HepG2 (cell line): Measurements from ENCODE around the gene TGFB2. TPM values are rescaled to one million over a fixed set of nuclear protein-coding genes. Genes with fewer than 3 reads are reported as not detected.

Experiments
- ATAC-seq: fragments of 200-7000 bp; cut with Tn5 transposase; 3 replicates; pipeline ENCODE4 v1.9.1; 2020; ENCODE audit warnings: mild to moderate bottlenecking, moderate library complexity
- BruUV-seq: library from RNA; stranded (reverse); fragments of 400-500 nt; replicated peaks from 2 replicates; lab custom pipeline; 2021; lab: Mats Ljungman, UMichigan
- CTCF ChIA-PET: fragments of 300-600 bp; formaldehyde crosslinking; extraction: SDS; loops from one replicate; lab custom pipeline; 2021; ENCODE audit warnings: low total read pairs, inconsistent platforms, low intra/inter-chr PET ratio; lab: Yijun Ruan, JAX
- POLR2A ChIA-PET: fragments of 350-600 bp; sonication (Branson Sonifier 250); formaldehyde crosslinking; loops from one replicate; lab custom pipeline; 2020; ENCODE audit warnings: antibody characterized with exemption, inconsistent platforms; lab: Yijun Ruan, JAX
- DNase-seq: peaks from one replicate; pipeline ENCODE4 v3.0.0-alpha.2; 2015; ENCODE audit warnings: low spot score
- FAIRE-seq: peaks from 3 replicates; lab custom pipeline; 2011; peaks lifted over from hg19 to GRCh38; lab: Jason Lieb, UNC
- H2AFZ ChIP-seq: one replicate; pipeline ENCODE4 v1.6.1; 2011; ENCODE audit warnings: low read length, inconsistent platforms
- H3K27ac ChIP-seq: fragments of 300-600 bp; 3 replicates; pipeline ENCODE4 v1.8.0; 2011; ENCODE audit warnings: mixed run types, mild to moderate bottlenecking, mixed read lengths, low read length, inconsistent platforms; ENCODE audit not compliant: insufficient read depth; ENCODE audit errors: extremely low read length
- H3K27me3 ChIP-seq, 2 experiments: fragments of 200-600 bp in 1 of 2; 2 replicates in 1 of 2; 3 replicates in 1 of 2; pipeline versions ENCODE4 v1.6.0 to v1.8.0; 2011; ENCODE audit warnings: low read length in 2 of 2, mild to moderate bottlenecking in 2 of 2, moderate library complexity in 2 of 2, inconsistent platforms in 1 of 2; ENCODE audit not compliant: insufficient read depth in 2 of 2, control insufficient read depth in 1 of 2
- H3K36me3 ChIP-seq, 2 experiments: fragments of 200-600 bp in 1 of 2; replicated peaks in 1 of 2; 2 replicates in 1 of 2; 3 replicates in 1 of 2; pipeline versions ENCODE4 v1.5.1 to v1.8.0; 2011; ENCODE audit warnings: low read length in 2 of 2, inconsistent platforms in 1 of 2; ENCODE audit not compliant: insufficient read depth in 2 of 2, control insufficient read depth in 1 of 2
- H3K4me1 ChIP-seq: 2 replicates; pipeline ENCODE4 v1.5.1; 2012; ENCODE audit warnings: low read length, inconsistent platforms; ENCODE audit not compliant: insufficient read depth
- H3K4me2 ChIP-seq: 2 replicates; pipeline ENCODE4 v1.6.0; 2011; ENCODE audit warnings: low read depth, low read length, inconsistent platforms
- H3K4me3 ChIP-seq, 3 experiments: fragments of 200-600 bp in 1 of 3; sonication (generic), shearing (Covaris generic) in 1 of 3; replicated peaks in 1 of 3; 2 replicates each; pipeline ENCODE4 v1.5.1; 2011 to 2016; ENCODE audit warnings: low read length in 3 of 3, inconsistent platforms in 2 of 3, low read depth in 2 of 3, mild to moderate bottlenecking in 2 of 3, control low read depth in 1 of 3, mixed read lengths in 1 of 3; ENCODE audit not compliant: insufficient read depth in 1 of 3
- H3K79me2 ChIP-seq: one replicate; pipeline ENCODE4 v1.6.1; 2011; ENCODE audit warnings: low read length, inconsistent platforms; ENCODE audit not compliant: insufficient read depth
- H3K9ac ChIP-seq: 2 replicates; pipeline ENCODE4 v1.6.0; 2011; ENCODE audit warnings: mild to moderate bottlenecking, low read depth, low read length, inconsistent platforms; ENCODE audit not compliant: insufficient read depth
- H3K9me3 ChIP-seq: 2 replicates; pipeline ENCODE4 v1.5.1; 2012; ENCODE audit warnings: mild to moderate bottlenecking, low read length
- H4K20me1 ChIP-seq: 2 replicates; pipeline ENCODE4 v1.6.0; 2011; ENCODE audit warnings: inconsistent platforms, mild to moderate bottlenecking, low read length, moderate library complexity; ENCODE audit not compliant: insufficient read depth
- CCDC6 ChIP-seq: sonication (generic); formaldehyde crosslinking; IDR thresholded peaks from 2 replicates; pipeline ENCODE4 v1.8.1; 2022; ENCODE audit warnings: mild to moderate bottlenecking, missing genetic modification reagents, moderate library complexity
- HNRNPK ChIP-seq: fragments of 200-400 bp; formaldehyde crosslinking; IDR thresholded peaks from 2 replicates; pipeline ENCODE4 v1.6.1; 2018; ENCODE audit warnings: low read length, low read depth, moderate library complexity, mild to moderate bottlenecking; ENCODE audit not compliant: poor library complexity, severe bottlenecking
- KDM5A ChIP-seq: fragments of 200-600 bp; sonication (generic); IDR thresholded peaks from 2 replicates; pipeline ENCODE4 v1.7.0; 2018; ENCODE audit warnings: antibody characterized with exemption, mild to moderate bottlenecking, low read length, borderline replicate concordance
- KLF16 ChIP-seq, 2 experiments: sonication (generic) in 1 of 2; formaldehyde crosslinking in 1 of 2; IDR thresholded peaks; 2 replicates each; pipeline versions ENCODE4 v1.6.1 to v1.8.0; 2016 to 2023; ENCODE audit warnings: missing genetic modification reagents in 2 of 2, missing compliant biosample characterization in 1 of 2
- KMT2A ChIP-seq: sonication (generic); formaldehyde crosslinking; IDR thresholded peaks from 2 replicates; pipeline ENCODE4 v1.4.0; 2020; ENCODE audit warnings: missing genetic modification reagents
- NAIF1 ChIP-seq: sonication (generic); formaldehyde crosslinking; IDR thresholded peaks from 2 replicates; pipeline ENCODE4 v1.5.0; 2020; ENCODE audit warnings: mild to moderate bottlenecking, missing genetic modification reagents, borderline replicate concordance
- NKX3-1 ChIP-seq: sonication (generic); formaldehyde crosslinking; IDR thresholded peaks from 2 replicates; pipeline ENCODE4 v1.5.0; 2020; ENCODE audit warnings: missing genetic modification reagents
- POGZ ChIP-seq: sonication (generic); formaldehyde crosslinking; IDR thresholded peaks from 2 replicates; pipeline ENCODE4 v1.4.0; 2020; ENCODE audit warnings: mild to moderate bottlenecking, missing genetic modification reagents
- RFXAP ChIP-seq: sonication (generic); formaldehyde crosslinking; IDR thresholded peaks from 2 replicates; pipeline ENCODE4 v1.4.0; 2020; ENCODE audit warnings: missing genetic modification reagents, borderline replicate concordance
- SAFB2 ChIP-seq: sonication (generic); formaldehyde crosslinking; IDR thresholded peaks from 2 replicates; pipeline ENCODE4 v1.5.1; 2020; ENCODE audit warnings: missing genetic modification reagents, low read depth, mild to moderate bottlenecking, borderline replicate concordance
- SOX6 ChIP-seq, 2 experiments: fragments of 450-650 bp in 1 of 2; sonication (generic) in 1 of 2; formaldehyde crosslinking in 1 of 2; IDR thresholded peaks; 2 replicates each; pipeline versions ENCODE4 v1.4.0 to v1.6.1; 2017 to 2020; ENCODE audit warnings: antibody characterized with exemption in 1 of 2, mild to moderate bottlenecking in 1 of 2, missing genetic modification reagents in 1 of 2
- U2AF1 ChIP-seq: fragments of 200-400 bp; formaldehyde crosslinking; optimal IDR thresholded peaks from 2 replicates; pipeline ENCODE3; 2017; ENCODE audit warnings: mild to moderate bottlenecking, low read depth, low read length
- ZNF335 ChIP-seq: sonication (generic); formaldehyde crosslinking; IDR thresholded peaks from 2 replicates; pipeline ENCODE4 v1.4.0; 2020; ENCODE audit warnings: missing genetic modification reagents
- ZNF546 ChIP-seq: sonication (generic); formaldehyde crosslinking; conservative IDR thresholded peaks from 2 replicates; pipeline ENCODE4 v1.8.1; 2023; ENCODE audit warnings: mild to moderate bottlenecking, missing genetic modification reagents
- in situ Hi-C: cut with HindIII; loops from 2 replicates; pipeline ENCODE4 v1.10.0; 2017; ENCODE audit warnings: low pct_unique_long_range_greater_than_20kb; ENCODE audit not compliant: extremely low pct_ligation_motif_present
- intact Hi-C: fragments of 100-400 bp; cut with micrococcal nuclease; formaldehyde crosslinking; loops from one replicate; pipeline ENCODE4 v1.10.0; 2022; ENCODE audit not compliant: unreplicated experiment
- polyA plus RNA-seq, 8 experiments: library from polyadenylated mRNA; depleted of rRNA in 3 of 8; stranded (reverse) in 7 of 8; unstranded in 1 of 8; fragments of >200 nt; fragmentation: Illumina TruSeq in 4 of 8; extraction: Trizol in 4 of 8; gene quantifications; 2 replicates each; pipeline versions ENCODE4 v1.2.1 to v1.2.3, GENCODE V29; 2011 to 2016; ENCODE audit warnings: low read depth in 4 of 8, missing spikeins in 1 of 8, mixed read lengths in 1 of 8; ENCODE audit not compliant: insufficient read depth in 1 of 8
- total RNA-seq, 5 experiments: library from RNA; depleted of rRNA; stranded (reverse); fragments of >200 nt; fragmentation: Illumina TruSeq; extraction: Trizol; gene quantifications; 2 replicates each; pipeline ENCODE4 v1.2.3, GENCODE V29; 2016; ENCODE audit warnings: low read depth in 1 of 5
- TF ChIP-seq, protein P1 (sequence below): sonication (generic); formaldehyde crosslinking; IDR thresholded peaks from 2 replicates; pipeline ENCODE4 v1.8.0; 2023; ENCODE audit warnings: mild to moderate bottlenecking, missing genetic modification reagents
- TF ChIP-seq, protein P2 (sequence below): sonication (generic); formaldehyde crosslinking; IDR thresholded peaks from 2 replicates; pipeline ENCODE4 v1.5.0; 2020; ENCODE audit warnings: missing genetic modification reagents, mild to moderate bottlenecking, borderline replicate concordance
- TF ChIP-seq, protein P3 (sequence below): sonication (generic); formaldehyde crosslinking; IDR thresholded peaks from 2 replicates; pipeline ENCODE4 v1.5.0; 2020; ENCODE audit warnings: missing genetic modification reagents, mild to moderate bottlenecking, borderline replicate concordance

The TGFB2 gene
- total and polyA plus RNA-seq, 2 of the 13 experiments (the other 11 are each of a cell fraction or from before 2014, with no cell fraction given), result 0.07 TPM; not detected in 1

GRCh38 chr1:218429301-218429700 lies 84.2 kb downstream of the TGFB2 start:
- H3K36me3 ChIP-seq, result no peaks in the 10 kb centered on the region
- no peak overlapping the region for H3K4me3 ChIP-seq
- no peaks in the 10 kb centered on the region for H3K9me3 ChIP-seq
- H3K27ac ChIP-seq, result no peak overlapping the region
- in situ Hi-C loops, result no loop called here
- TF ChIP-seq U2AF1 (no peak), POGZ (CRISPR knock-in tag) (no peak), HNRNPK (no peak), NAIF1 (CRISPR knock-in tag) (no peak), CCDC6 (CRISPR knock-in tag) (no peak), NKX3-1 (CRISPR knock-in tag) (no peak), SAFB2 (CRISPR knock-in tag) (no peak), RFXAP (no peak), KMT2A (CRISPR knock-in tag) (no peak), ZNF335 (CRISPR knock-in tag) (no peak), KLF16 (CRISPR knock-in tag; IDR thresholded peaks at IDR 0.05) (no peak), SOX6 (IDR thresholded peaks at IDR 0.05) (no peak), SOX6 (CRISPR knock-in tag; IDR thresholded peaks at IDR 0.05) (no peak), ZNF546 (no peak), KDM5A (no peak)
- TF ChIP-seq, protein P1, sequence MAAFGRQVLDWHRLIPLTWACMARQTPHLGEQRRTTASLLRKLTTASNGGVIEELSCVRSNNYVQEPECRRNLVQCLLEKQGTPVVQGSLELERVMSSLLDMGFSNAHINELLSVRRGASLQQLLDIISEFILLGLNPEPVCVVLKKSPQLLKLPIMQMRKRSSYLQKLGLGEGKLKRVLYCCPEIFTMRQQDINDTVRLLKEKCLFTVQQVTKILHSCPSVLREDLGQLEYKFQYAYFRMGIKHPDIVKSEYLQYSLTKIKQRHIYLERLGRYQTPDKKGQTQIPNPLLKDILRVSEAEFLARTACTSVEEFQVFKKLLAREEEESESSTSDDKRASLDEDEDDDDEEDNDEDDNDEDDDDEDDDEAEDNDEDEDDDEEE (CRISPR knock-in tag), result no peak
- TF ChIP-seq, protein P2, sequence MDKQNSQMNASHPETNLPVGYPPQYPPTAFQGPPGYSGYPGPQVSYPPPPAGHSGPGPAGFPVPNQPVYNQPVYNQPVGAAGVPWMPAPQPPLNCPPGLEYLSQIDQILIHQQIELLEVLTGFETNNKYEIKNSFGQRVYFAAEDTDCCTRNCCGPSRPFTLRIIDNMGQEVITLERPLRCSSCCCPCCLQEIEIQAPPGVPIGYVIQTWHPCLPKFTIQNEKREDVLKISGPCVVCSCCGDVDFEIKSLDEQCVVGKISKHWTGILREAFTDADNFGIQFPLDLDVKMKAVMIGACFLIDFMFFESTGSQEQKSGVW (CRISPR knock-in tag), result no peak
- TF ChIP-seq, protein P3, sequence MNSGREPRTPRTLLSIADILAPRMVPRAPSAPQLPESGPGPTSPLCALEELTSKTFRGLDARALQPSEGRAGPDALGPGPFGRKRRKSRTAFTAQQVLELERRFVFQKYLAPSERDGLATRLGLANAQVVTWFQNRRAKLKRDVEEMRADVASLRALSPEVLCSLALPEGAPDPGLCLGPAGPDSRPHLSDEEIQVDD, result no peak
- H3K9ac ChIP-seq, result no peak overlapping the region
- CTCF ChIA-PET, result no interaction called here
- intact Hi-C loops, result no loop called here
- peaks cover 22% of the 10 kb centered on the region for H3K4me1 ChIP-seq
- FAIRE-seq (no peak), ATAC-seq (no peak), DNase-seq (no peak)
- POLR2A ChIA-PET, result no interaction called here
- BruUV-seq, result no TSS peak
- no peaks in the 10 kb centered on the region; a peak in 1 of 5 replicates for H3K27me3 ChIP-seq
- H3K4me2 ChIP-seq, result no peak overlapping the region
- no peaks in the 10 kb centered on the region for H3K79me2 ChIP-seq
- no peak overlapping the region for H2AFZ ChIP-seq
- no peaks in the 10 kb centered on the region for H4K20me1 ChIP-seq
